ENCODE results near the gene PROCR. TPM values are rescaled to one million over a fixed set of nuclear protein-coding genes. Genes with fewer than 3 reads are reported as not detected.

Gene PROCR
- total and polyA plus RNA-seq, 9 of the 15 experiments (the other 6 are each of a cell fraction or from before 2014, with no cell fraction given), result 1.6 to 7.1 (median 4.0) TPM

DNA sequence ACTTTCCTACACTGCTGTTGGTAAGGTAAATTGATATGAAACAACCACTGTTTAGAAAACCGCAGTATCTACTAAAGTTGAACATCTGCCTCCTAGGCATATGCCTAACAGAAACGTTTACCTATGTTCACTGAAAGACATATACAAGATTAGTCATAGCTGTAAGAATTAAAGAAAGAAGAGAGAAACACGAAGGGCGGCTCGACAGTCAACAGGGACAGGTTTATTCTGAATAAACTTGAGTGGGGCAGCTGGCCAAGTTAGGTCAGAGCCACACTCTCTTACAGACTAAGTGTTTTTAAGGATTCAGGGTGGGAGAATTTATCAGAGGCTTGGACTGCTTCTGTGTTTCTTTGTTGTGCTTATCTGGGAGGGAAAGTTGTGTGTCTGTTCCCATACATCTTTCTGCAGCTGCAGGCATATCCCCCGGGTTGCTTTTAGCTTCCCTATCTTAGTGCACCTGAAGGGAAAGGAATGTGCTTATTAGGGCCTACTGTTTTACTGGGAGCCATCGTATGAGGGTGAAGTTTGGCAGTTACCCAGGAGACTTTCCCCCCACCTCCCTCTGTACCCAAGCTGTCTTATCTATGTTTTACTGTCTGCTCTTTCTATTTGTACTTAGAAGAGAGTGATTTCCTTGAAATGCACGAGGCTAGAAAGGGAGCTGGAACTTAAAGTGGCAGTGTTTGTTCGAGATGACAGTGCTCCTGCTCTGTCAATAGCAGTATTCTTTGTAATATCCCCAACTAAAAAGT, 20.4 kb downstream of the PROCR start (continued):
- TF ChIP-seq, protein P1, sequence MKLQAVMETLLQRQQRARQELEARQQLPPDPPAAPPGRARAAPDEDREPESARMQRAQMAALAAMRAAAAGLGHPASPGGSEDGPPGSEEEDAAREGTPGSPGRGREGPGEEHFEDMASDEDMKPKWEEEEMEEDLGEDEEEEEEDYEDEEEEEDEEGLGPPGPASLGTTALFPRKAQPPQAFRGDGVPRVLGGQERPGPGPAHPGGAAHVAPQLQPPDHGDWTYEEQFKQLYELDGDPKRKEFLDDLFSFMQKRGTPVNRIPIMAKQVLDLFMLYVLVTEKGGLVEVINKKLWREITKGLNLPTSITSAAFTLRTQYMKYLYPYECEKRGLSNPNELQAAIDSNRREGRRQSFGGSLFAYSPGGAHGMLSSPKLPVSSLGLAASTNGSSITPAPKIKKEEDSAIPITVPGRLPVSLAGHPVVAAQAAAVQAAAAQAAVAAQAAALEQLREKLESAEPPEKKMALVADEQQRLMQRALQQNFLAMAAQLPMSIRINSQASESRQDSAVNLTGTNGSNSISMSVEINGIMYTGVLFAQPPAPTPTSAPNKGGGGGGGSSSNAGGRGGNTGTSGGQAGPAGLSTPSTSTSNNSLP (IDR thresholded peaks at IDR 0.05; ENCODE audit: borderline replicate concordance, low read depth, low read length), result peak; percentile 26; the same call in 1 of the 2 replicates
- TF ChIP-seq TCF3 (CRISPR knock-in tag; IDR thresholded peaks at IDR 0.05) (peak; percentile 91), EP300 (IDR thresholded peaks at IDR 0.05; ENCODE audit: low read length) (peak; percentile 66; the same call in 1 of the 2 replicates), EP400 (IDR thresholded peaks at IDR 0.05) (peak; percentile 46; the same call in 1 of the 2 replicates), NCOR1 (IDR thresholded peaks at IDR 0.05) (peak; percentile 88), BHLHE40 (IDR thresholded peaks at IDR 0.05; ENCODE audit: low read length) (peak; percentile 61), CTBP1 (IDR thresholded peaks at IDR 0.05; ENCODE audit: borderline replicate concordance) (peak; percentile 76), FOXA3 (CRISPR knock-in tag; conservative IDR thresholded peaks at IDR 0.05 in 1 of 2, IDR thresholded peaks at IDR 0.05 in 1 of 2) (peak; percentile 33 to 36; a peak in 2 of 4 replicates), NFIC (IDR thresholded peaks at IDR 0.05) (peak; percentile 92), TAL1 (IDR thresholded peaks at IDR 0.05) (peak; percentile 79), ZFX (CRISPR knock-in tag; IDR thresholded peaks at IDR 0.05) (peak; percentile 61; the same call in 1 of the 2 replicates), GATAD2B (IDR thresholded peaks at IDR 0.05; ENCODE audit: borderline replicate concordance) (peak; percentile 53; the same call in 1 of the 2 replicates), SNRNP70 (optimal IDR thresholded peaks at IDR 0.05; ENCODE audit: low read depth, low read length) (no peak), DACH1 (IDR thresholded peaks at IDR 0.05; ENCODE audit: partially characterized antibody) (peak; percentile 17), MTA2 (IDR thresholded peaks at IDR 0.05; ENCODE audit: low read depth) (peak; percentile 56), SMAD1 (IDR thresholded peaks at IDR 0.05; ENCODE audit: low read depth, low read length, partially characterized antibody) (no peak), NCOA1 (IDR thresholded peaks at IDR 0.05; ENCODE audit: low read depth) (peak; percentile 13; the same call in 1 of the 2 replicates), TOE1 (IDR thresholded peaks at IDR 0.05; ENCODE audit: borderline replicate concordance) (peak; percentile 65), TOE1 (CRISPR knock-in tag; IDR thresholded peaks at IDR 0.05; ENCODE audit: borderline replicate concordance, low read depth) (no peak), SOX6 (IDR thresholded peaks at IDR 0.05) (peak; percentile 76; the same call in 1 of the 2 replicates)
- TF ChIP-seq, protein P2, sequence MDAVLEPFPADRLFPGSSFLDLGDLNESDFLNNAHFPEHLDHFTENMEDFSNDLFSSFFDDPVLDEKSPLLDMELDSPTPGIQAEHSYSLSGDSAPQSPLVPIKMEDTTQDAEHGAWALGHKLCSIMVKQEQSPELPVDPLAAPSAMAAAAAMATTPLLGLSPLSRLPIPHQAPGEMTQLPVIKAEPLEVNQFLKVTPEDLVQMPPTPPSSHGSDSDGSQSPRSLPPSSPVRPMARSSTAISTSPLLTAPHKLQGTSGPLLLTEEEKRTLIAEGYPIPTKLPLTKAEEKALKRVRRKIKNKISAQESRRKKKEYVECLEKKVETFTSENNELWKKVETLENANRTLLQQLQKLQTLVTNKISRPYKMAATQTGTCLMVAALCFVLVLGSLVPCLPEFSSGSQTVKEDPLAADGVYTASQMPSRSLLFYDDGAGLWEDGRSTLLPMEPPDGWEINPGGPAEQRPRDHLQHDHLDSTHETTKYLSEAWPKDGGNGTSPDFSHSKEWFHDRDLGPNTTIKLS (IDR thresholded peaks at IDR 0.05; ENCODE audit: borderline replicate concordance, low read depth), result no peak
- TF ChIP-seq, protein P3, sequence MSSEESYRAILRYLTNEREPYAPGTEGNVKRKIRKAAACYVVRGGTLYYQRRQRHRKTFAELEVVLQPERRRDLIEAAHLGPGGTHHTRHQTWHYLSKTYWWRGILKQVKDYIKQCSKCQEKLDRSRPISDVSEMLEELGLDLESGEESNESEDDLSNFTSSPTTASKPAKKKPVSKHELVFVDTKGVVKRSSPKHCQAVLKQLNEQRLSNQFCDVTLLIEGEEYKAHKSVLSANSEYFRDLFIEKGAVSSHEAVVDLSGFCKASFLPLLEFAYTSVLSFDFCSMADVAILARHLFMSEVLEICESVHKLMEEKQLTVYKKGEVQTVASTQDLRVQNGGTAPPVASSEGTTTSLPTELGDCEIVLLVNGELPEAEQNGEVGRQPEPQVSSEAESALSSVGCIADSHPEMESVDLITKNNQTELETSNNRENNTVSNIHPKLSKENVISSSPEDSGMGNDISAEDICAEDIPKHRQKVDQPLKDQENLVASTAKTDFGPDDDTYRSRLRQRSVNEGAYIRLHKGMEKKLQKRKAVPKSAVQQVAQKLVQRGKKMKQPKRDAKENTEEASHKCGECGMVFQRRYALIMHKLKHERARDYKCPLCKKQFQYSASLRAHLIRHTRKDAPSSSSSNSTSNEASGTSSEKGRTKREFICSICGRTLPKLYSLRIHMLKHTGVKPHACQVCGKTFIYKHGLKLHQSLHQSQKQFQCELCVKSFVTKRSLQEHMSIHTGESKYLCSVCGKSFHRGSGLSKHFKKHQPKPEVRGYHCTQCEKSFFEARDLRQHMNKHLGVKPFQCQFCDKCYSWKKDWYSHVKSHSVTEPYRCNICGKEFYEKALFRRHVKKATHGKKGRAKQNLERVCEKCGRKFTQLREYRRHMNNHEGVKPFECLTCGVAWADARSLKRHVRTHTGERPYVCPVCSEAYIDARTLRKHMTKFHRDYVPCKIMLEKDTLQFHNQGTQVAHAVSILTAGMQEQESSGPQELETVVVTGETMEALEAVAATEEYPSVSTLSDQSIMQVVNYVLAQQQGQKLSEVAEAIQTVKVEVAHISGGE (CRISPR knock-in tag; IDR thresholded peaks at IDR 0.05), result 0 out of 6 replicates have a peak, but pooled peaks of 1 of the 3 experiments have one; percentile 48
